CMK (cell line): Measurements from ENCODE around the gene PCDH9.

Experiments used
- DNase-seq: peaks from one replicate; pipeline ENCODE4 v3.0.0-alpha.2; 2010; ENCODE audit warnings: low read depth

The PCDH9 gene

DNA sequence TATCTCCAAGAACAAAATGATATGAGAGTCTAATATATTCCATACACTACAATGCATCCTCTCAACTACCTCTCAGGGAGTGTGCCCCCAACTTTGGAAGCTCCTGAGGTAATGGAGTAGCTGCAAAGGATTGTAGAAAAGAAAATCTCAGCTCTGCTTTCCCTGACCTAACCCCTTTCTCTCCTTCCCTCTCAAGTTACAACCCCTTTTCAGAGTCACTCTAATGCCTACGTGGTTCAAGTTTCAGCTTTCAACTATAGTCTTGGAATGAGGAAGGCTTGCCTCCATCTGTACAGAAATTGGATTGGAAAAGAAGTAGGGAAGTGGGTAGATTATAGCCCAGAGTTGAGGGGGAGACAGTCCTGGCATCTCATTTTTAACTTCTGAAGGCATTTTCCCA, 256.0 kb downstream of the PCDH9 start:
- no peak for DNase-seq

DNA sequence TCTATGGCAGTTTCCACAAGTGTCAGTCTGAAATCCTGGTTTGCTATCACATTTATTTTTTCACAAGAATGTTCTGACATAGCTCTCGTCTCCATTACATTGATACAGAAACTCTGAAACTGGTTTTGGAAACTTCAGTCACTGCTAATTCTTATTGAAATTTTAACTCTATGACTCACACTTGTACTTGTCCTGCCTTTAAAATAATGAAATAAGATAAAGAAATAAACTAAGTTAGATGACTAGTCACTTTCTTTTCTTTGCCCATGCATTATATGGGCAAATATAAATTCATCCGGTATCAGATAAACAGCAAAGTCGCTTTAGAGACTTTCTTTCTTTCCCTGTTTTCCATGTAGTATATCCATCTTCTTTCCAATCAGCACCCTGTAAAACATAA, 257.5 kb downstream of the PCDH9 start:
- no peak for DNase-seq

DNA sequence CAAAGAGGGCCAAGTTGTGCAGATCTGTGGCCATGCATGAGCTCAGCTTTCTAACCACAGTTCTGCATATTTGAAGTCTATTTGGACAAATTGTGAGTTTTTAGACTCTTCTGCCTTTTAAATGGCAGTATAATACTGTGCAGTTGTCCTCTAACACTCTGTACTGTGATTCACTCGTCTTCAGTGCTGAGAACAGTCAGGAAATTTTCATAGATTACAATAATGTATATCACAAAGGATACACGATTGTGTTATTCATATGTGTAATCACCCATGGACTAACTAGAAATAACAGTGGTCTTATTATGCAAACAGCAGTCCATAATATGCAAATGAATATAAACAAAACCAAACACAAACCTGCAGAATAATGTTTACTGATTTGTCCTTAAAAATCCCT, 259.1 kb downstream of the PCDH9 start:
- DNase-seq: no peak

DNA sequence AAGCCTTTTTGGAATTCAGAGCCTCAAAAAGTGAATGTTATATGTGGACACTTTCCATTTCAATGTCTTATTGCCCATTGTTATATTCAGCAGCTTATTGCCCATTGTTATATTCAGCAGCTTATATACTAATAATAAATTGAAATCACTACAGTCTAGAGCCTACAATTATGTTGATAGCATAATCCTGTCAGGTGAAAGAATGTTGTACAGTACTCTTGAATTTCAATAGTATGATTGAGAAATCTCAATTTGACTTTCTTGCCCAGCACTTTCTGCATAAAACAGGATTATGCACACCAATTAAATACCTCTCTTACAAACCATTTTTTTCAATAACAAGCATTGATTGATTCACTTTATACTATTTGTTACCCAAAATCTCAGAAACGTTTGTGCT, 260.8 kb downstream of the PCDH9 start:
- DNase-seq: no peak

DNA sequence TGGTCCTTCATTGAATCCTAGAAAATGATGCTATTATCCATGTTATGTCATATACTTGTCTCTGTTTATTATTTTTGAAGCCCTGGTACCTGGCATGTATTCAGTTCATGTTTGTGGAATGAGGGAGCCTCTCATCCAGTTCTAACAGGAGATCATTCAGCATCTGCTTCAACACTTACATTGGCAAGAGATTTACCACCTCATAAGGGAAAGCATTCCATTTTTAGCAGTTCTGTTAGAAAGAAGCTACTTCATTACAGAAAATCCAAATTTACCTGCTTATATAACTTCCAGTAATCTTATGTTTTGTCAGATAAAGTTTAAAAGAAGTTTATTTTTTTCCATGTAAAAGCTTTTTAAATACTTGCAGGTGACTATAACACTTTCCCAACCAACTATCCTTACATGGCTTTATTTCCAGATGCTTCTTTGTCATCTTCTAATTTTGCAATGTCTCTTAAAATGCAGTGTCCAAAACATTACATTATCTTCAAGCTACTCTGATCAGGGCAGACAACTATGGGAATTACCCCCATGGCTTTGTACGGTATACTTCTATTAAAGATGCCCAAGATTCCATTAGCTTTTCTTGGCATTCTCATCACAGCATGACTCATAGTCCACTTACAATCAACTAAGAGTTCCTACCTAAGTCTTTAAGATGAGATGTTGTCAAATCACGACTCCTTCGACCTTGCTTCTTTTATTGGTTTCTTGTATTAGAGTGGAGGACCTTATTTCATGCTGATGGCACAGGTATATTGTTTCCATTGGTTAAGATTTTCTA, 262.1 kb downstream of the PCDH9 start:
- no peak for DNase-seq

DNA sequence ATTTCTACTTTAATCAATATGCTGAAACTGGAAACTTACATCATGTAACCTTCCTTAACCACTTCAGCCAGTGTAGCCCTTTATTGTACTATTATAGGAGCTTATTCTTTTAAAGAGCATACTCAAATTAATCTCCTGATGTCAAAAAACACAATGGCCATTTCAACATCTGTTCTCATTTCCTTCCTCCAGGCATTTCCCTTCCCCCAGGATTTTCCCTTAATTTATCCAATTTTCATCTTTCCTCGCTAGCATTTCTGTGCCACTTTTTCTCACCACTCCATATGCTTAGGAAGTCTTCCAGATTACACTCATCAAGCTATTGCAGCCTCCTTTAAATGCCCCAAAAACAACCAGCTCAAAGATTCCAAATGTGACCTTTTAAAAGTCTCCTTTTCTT, 265.0 kb downstream of the PCDH9 start:
- no peak for DNase-seq

DNA sequence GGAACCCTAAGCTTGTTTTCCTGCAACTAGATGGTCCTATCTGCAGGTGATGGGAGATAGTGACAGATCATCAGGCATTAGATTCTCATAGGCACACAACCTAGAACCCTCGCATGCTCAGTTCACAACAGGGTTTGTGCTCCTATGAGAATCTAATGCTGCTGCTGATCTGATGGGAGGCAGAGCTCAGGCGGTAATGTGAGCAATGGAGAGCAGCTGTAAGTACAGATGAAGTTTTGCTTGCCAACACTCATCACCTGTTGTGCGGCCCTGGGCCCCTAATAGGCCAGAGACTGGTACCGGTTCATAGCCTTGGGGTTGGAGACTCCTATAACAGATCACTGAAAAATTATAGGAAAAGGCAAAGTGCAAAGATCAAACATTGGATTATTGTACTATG, 267.2 kb downstream of the PCDH9 start:
- DNase-seq: no peak

DNA sequence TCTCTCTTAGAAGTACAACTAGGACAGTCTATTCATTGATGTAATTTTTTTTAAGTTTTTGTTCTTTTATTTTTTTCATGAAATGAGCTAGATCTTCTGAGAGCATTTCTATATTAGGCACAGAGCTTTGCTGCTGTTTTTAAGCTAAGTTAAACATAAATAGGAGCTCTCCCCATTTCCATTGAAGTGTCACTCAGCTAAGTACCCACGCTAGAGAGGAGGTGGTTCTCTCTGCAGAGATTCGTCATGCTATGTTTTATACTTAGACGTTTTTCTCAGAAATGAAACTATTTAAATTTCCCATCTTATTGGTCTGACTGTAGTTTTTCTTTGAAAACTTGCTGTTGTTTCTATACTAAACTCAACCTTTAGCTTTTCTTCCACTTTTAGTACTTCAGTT, 271.5 kb downstream of the PCDH9 start:
- DNase-seq: no peak

DNA sequence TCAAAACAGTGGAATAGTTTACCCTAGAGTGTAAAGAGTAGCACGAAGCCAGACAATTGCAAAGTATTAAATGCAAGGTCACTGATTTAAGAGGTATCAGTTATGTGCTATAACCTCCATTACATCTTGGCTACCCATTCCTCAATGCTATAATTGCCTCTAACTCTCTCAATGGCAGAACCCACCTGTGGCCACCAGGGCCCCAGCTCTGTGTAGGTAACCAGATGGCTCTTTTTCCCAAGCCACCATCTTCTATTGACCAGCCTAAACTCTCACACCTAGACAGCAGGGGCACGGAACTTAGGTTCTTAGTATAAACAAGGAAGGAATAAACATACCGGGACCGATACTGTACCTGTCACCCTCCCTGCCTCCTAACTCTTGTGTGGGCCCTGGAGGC, 277.6 kb downstream of the PCDH9 start:
- DNase-seq: no peak

DNA sequence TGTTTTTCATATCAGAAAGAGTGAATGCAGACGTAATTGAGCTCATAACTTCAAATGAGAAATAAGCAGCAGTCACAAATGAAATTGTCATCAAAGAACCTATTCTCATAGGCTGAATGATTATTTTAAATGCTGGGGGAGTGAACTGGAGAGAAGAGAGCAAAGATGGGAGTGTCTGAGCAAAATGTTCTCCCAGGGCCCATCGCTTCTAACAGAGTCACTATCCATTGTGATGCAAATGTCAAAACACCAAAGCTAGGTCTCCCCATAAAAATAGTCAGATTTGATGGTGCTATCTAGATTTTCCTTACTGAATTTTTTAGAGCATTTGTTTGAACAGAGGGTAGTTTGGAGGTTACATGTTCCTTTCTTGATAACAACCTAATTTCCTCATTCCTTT, 278.7 kb downstream of the PCDH9 start:
- DNase-seq: no peak

DNA sequence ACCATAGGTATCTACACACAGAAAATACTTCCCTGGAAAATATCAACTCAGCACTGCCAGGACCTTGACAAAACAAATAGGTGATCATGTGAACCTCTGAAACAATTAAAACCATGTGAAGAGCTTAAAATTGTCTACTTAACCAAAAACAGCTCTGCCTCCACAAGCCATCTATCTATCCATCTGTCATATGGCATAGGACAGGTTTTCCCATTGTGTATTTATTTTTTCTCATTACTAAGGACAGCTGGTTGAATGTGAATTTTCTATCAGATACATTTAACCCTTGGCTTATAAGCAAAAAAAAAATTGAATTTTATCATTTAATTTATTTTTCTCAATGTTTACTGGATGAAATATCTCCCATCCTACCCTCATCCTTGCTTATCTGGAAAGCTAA, 279.5 kb downstream of the PCDH9 start:
- no peak for DNase-seq

DNA sequence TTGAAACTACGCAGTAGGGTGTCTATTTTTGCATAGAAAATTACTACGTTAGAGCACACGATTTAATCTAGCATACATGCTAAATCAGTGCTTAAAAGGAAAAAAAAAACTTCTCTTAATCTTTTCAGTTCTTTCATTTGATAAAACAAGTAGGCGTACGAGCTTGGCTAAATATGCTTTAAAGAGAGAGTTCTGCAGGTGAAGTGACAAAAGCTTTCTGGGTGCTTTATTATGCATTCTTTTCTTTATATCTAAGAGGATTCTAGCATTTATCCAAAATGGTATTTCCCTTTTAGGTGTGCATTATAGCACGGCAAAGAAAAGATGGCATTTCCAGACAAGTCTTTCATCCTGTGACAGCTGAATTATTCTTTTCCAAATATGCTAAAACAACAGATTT, 281.2 kb downstream of the PCDH9 start:
- no peak for DNase-seq

DNA sequence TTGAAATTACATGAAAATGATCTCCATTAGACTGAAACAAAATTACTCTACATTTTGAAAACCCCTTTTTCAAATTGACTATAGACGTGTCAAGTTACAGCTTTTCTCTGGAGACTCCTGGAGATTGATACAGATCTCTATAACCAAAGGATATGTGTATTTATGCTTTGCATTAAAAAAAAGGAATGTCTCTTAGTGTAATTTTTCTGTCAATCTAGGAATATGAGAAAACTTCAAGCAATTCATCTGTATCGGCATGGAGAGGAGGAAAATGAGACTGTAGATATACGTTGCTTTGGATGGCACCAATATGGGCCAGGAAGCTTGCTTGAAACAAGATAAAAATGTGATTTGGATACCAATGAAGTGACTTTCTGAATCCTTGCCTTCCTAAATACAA, 286.6 kb downstream of the PCDH9 start:
- no peak for DNase-seq

DNA sequence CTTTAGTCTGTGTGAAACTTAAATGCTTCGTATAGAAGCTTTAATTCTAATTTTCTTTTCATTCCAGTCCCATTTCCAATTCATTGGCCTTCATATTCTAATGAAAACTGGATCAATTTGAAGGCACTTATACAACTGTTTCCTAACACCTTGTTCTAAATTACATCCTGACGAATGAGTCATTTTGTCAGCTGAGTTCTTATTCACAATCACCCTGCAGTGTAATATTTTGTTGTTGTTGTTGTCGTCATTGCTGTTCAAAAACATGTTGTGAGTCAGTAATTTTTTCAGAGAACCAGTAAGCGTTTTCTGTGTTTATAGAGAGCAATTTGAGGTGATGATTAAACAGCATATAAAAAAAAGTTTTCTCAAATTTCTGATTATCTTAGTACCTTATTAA, 290.0 kb downstream of the PCDH9 start:
- DNase-seq: no peak

DNA sequence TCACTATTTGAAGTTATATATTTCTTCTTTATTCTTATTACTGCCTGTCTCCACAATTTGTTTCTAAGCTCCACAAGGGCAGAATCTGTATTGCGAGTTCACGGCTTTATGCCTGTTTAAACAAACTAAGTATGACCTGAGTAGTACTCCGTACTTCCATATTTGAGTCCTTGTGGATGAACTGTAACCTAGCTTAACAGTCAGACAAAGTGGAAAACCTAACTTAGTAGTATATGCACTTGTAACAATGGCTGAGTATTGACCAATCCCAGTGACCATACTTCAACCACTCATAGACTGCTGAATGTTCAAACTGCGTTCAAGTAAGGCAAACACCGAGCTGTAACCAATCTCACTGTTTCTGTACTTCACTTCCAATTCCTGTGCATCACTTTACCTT, 292.7 kb downstream of the PCDH9 start:
- no peak for DNase-seq

DNA sequence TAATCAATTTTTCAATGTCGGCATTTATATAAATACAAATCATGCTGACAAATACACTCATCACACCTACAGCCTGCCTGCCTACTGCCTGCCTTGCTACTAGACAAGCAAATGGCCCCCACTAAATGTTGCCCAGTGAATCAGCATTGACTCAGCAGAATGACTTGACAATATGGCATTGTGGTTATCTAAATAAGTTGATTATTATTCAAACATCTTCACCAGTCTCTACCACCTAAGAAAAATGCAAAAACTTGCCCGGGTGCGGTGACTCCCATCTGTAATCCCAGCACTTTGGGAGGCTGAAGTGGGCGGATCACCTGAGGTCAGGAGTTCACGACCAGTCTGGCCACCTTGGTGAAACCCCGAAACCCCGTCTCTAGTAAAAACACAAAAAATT, 296.1 kb downstream of the PCDH9 start:
- no peak for DNase-seq

DNA sequence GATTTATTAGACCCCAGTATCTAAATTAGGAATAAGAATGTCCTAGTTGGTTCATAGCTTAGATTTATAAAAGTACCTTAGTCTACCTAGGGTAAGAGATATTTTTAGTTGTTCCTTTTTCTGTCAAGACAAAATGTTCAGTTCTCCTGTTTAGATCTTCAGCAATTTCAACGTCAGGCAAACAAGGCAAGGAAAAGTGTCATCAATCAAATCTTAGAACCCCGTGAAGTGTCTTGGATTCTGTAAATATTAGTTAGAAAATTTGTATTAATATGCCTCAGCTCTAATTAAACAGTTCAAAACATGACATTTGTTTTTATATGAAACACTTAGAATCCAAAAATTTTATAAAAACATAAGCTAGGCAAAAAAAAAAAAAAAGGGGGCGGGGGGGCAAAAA, 296.6 kb downstream of the PCDH9 start:
- DNase-seq: no peak

DNA sequence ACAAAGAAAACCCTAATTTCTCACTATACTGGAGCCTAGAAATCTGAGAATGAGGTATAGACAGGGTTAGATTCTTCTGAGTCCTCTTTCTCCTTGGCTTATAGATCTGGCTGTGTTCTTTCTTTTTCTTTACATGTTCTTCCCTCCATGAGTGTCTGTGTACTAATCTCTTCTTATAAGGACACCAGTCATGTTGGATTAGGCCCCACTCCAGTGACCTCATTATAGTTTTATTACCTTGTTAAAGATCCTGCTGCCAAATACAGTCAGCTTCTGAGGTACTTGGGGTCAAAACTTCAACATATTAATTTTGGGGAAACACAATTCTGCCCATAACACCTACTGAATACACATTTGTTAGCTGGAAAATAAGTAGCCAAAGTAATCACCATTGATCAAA, 302.6 kb downstream of the PCDH9 start:
- no peak for DNase-seq

DNA sequence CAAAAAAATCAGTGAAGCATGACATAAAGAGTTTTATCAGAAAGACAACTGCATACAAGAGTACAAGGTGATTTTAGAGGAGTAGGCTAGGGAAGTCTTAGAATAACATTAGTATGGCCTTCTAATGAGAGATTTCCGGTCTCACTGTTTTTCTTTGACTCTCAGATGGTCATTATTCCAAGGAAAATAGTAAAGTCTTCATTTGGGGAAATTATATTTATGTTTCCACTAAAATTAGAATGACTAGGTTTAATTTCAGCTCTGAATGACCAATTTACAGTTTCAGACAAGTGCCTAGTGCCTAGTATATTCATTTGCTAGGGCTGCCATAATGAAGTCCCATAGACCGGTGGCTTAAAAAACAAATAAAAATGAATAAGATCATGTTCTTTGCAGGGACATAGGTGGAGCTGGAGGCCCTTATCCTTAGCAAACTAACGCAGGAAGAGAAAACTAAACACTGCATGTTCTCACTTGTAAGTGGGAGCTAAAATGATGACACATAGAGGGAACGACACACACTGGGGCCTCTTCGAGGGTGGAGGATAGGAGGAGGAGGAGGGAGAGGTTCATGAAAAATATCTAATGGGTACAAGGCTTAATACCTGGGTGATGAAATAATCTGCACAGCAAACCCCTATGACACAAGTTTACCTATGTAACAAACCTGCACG, 303.1 kb downstream of the PCDH9 start:
- no peak for DNase-seq

DNA sequence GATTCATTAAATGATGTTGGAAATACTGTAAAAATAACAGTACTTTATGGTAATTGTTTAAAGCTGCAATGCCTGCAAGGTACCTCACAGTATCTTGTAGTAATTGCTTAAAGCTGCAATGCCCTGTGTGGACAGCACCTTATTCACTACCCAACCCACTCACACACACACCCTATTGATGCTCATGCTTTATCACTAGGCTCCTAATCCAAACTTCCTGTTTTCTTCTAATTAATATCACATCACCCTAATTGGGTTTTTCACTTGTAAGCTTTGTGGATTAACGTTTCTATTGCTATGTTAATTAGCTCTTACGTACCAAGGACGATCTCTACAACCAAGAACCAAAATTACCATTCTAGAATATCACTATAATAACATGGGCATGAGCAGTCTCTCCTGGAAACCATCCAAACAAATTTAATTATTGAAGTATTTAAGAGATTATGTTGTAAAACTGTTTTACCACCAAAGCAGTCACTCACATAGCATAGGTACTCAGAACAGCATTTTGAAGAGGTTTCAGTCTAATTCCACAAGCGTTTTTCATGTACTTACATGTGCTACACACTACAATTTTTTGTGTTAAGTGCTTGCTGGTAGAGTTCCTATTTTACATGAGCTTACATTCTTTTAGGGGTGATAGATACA, 303.8 kb downstream of the PCDH9 start:
- DNase-seq: no peak

DNA sequence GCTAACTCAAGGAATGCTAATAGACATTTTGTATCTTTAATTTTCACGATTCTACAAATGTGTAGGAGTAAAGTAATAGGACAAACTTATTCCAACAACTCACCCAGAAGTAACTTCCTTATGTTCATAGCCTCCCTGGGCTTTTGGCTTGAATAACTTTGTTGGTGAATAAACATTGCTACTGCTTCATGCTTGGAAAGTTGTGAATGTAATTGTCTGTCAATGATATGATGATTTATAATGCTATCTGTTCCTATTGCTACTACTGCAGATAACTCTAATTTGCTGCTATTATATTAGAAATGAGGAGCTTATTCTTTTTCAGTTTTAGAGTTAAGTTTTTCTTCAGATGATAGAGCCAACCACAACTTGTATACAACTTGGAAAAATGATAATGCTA, 307.7 kb downstream of the PCDH9 start:
- no peak for DNase-seq

DNA sequence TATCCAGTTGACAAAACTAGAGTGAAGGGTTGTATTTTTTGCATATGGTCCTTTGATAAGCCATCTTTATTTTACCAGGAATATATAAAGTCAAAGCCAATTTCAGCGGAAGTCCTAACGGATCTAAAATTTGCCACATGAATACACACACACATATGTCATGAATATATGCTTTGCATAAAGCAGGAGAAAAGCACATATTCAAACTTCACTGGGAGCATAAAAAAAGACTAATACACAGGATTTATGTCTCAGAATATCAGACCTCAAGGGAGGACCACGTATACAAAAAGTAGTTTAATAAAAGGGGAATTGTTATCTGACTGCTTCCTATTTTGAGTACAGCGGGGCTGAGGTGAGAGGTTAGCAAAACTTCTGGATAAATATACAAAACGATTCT, 308.7 kb downstream of the PCDH9 start:
- DNase-seq: no peak

DNA sequence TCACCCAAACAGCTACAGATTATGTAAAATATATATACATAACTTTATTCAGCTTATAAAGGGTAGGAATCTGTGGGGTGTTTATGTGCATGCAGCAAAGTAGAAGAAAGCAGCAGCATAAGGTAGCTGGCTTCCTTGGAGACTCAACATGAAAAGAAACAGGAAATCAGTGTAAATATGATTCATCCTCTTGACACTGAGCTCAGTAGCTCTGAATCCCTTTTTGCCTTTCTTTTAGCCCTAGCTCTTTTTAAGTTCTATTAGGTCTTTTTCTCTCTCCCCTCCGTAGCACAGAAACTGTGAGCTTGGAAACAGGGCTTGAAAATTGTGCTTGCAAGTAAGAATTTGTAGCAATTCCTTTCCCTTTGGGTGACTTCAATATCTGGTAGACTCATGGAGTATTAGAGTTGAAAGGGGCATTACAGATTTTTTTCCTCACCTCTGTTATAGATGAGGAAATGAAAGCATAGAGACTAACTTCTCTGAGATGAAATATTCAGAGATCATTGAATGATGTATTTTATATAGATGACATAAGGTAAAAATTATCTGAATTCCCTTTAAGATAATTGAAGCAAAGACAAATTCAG, 314.4 kb downstream of the PCDH9 start:
- DNase-seq: no peak
